Measurements from ENCODE around the gene HIVEP3.

- TF ChIP-seq MAX (IDR thresholded peaks at IDR 0.05; ENCODE audit: low read depth) (no peak), SMC3 (IDR thresholded peaks at IDR 0.05; ENCODE audit: low read depth, low read length) (no peak), NRF1 (IDR thresholded peaks at IDR 0.05; ENCODE audit: low read depth, low read length) (no peak), EP300 (IDR thresholded peaks at IDR 0.05; ENCODE audit: borderline replicate concordance in 1 of 2, low read depth in 1 of 2, low read length in 1 of 2) (no peak), RAD21 (IDR thresholded peaks at IDR 0.05; ENCODE audit: low read length) (no peak), CTCF (IDR thresholded peaks at IDR 0.05) (no peak)
Measured at GRCh38 chr1:41679994-41680393, 238.7 kb downstream of the HIVEP3 start.
